ENCODE data around the gene SPACA7.
"Not testable (repeated sequence)": the region's sequence is repeated elsewhere in the genome, so short reads cannot be mapped to it uniquely, and the experiment has no call there.

Gene SPACA7

GRCh38 chr13:112368883-112369282 is 7.3 kb upstream of the SPACA7 start:
- no peak for TF ChIP-seq CTCF (IDR thresholded peaks at IDR 0.05; ENCODE audit: control insufficient read depth, extremely low read depth, insufficient read depth)
- DNase-seq (ENCODE audit: low read depth): no peak
- no peak overlapping the region for H3K4me3 ChIP-seq (ENCODE audit: low read depth, low read length)

- DNase-seq (ENCODE audit: low read depth): no peak
- TF ChIP-seq CTCF (IDR thresholded peaks at IDR 0.05; ENCODE audit: control insufficient read depth, extremely low read depth, insufficient read depth): no peak
- H3K4me3 ChIP-seq (ENCODE audit: low read depth, low read length): no peak overlapping the region
Measured at GRCh38 chr13:112370311-112370710, 5.8 kb upstream of the SPACA7 start.

- TF ChIP-seq CTCF (IDR thresholded peaks at IDR 0.05; ENCODE audit: control insufficient read depth, extremely low read depth, insufficient read depth): no peak
- DNase-seq (ENCODE audit: low read depth): no peak
- H3K4me3 ChIP-seq (ENCODE audit: low read depth, low read length): no peak overlapping the region
Measured at GRCh38 chr13:112374271-112374670, 1.9 kb upstream of the SPACA7 start.

GRCh38 chr13:112391746-112392145 is 15.6 kb downstream of the SPACA7 start:
- no peak for TF ChIP-seq CTCF (IDR thresholded peaks at IDR 0.05; ENCODE audit: control insufficient read depth, extremely low read depth, insufficient read depth)
- DNase-seq (ENCODE audit: low read depth): no peak
- H3K4me3 ChIP-seq (ENCODE audit: low read depth, low read length): no peak overlapping the region

- TF ChIP-seq CTCF (IDR thresholded peaks at IDR 0.05; ENCODE audit: control insufficient read depth, extremely low read depth, insufficient read depth): no peak
- DNase-seq (ENCODE audit: low read depth): no peak
- H3K4me3 ChIP-seq (ENCODE audit: low read depth, low read length): no peak overlapping the region
Measured at GRCh38 chr13:112392719-112393118, 16.6 kb downstream of the SPACA7 start.

GRCh38 chr13:112395022-112395421 is 18.9 kb downstream of the SPACA7 start:
- not testable (repeated sequence) for H3K4me3 ChIP-seq (ENCODE audit: low read depth, low read length); DNase-seq (ENCODE audit: low read depth)

GRCh38 chr13:112395941-112396340 is 19.8 kb downstream of the SPACA7 start:
- not testable (repeated sequence) for H3K4me3 ChIP-seq (ENCODE audit: low read depth, low read length); DNase-seq (ENCODE audit: low read depth)

GRCh38 chr13:112397108-112397507 is 21.0 kb downstream of the SPACA7 start:
- no peak for DNase-seq (ENCODE audit: low read depth)
- TF ChIP-seq CTCF (IDR thresholded peaks at IDR 0.05; ENCODE audit: control insufficient read depth, extremely low read depth, insufficient read depth): no peak

GRCh38 chr13:112398347-112398746 is 22.2 kb downstream of the SPACA7 start:
- not testable (repeated sequence) for DNase-seq (ENCODE audit: low read depth)

More at GRCh38 chr13:112397108-112397507, 21.0 kb downstream of the SPACA7 start:
- H3K4me3 ChIP-seq (ENCODE audit: low read depth, low read length): no peak overlapping the region

GRCh38 chr13:112409828-112410227 is 33.7 kb downstream of the SPACA7 start:
- not testable (repeated sequence) for H3K4me3 ChIP-seq (ENCODE audit: low read depth, low read length); DNase-seq (ENCODE audit: low read depth)

More at GRCh38 chr13:112398347-112398746, 22.2 kb downstream of the SPACA7 start:
- H3K4me3 ChIP-seq (ENCODE audit: low read depth, low read length): not testable (repeated sequence)

All from LNCaP clone FGC (cell line).